GM12875 (cell line): Measurements from ENCODE around the gene CRMP1.

Experiments
- H3K4me3 ChIP-seq: one replicate; pipeline ENCODE4 v1.5.1; 2011; ENCODE audit warnings: low read depth, low read length, control low read depth
- TF ChIP-seq, protein P1 (sequence below): IDR thresholded peaks from 2 replicates; pipeline ENCODE4 v1.5.1; 2011; ENCODE audit warnings: low read depth, mild to moderate bottlenecking, control low read depth, inconsistent platforms, low read length, moderate library complexity, borderline replicate concordance; ENCODE audit not compliant: insufficient read depth

The CRMP1 gene

DNA sequence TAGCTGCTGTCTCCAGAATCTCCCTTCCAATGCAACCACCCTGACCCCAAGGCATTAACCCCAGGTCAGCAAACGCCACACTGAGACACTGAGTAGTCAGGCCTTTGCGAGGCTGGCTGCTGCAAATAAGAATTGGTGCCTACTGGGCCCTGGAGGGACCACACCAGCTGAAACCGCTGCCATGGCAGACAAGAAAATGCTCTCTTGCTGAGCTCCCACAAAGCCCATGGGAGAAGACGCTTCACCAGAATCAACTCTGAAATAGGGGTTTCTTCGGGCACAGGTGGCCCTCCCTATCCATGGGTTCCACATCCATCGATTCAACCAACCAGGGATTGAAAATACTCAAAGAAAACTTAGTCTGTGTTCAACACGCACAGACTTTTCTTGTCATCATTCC is 26.7 kb upstream of the CRMP1 start:
- H3K4me3 ChIP-seq, result no peak overlapping the region
- TF ChIP-seq, protein P1, sequence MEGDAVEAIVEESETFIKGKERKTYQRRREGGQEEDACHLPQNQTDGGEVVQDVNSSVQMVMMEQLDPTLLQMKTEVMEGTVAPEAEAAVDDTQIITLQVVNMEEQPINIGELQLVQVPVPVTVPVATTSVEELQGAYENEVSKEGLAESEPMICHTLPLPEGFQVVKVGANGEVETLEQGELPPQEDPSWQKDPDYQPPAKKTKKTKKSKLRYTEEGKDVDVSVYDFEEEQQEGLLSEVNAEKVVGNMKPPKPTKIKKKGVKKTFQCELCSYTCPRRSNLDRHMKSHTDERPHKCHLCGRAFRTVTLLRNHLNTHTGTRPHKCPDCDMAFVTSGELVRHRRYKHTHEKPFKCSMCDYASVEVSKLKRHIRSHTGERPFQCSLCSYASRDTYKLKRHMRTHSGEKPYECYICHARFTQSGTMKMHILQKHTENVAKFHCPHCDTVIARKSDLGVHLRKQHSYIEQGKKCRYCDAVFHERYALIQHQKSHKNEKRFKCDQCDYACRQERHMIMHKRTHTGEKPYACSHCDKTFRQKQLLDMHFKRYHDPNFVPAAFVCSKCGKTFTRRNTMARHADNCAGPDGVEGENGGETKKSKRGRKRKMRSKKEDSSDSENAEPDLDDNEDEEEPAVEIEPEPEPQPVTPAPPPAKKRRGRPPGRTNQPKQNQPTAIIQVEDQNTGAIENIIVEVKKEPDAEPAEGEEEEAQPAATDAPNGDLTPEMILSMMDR, result no peak

DNA sequence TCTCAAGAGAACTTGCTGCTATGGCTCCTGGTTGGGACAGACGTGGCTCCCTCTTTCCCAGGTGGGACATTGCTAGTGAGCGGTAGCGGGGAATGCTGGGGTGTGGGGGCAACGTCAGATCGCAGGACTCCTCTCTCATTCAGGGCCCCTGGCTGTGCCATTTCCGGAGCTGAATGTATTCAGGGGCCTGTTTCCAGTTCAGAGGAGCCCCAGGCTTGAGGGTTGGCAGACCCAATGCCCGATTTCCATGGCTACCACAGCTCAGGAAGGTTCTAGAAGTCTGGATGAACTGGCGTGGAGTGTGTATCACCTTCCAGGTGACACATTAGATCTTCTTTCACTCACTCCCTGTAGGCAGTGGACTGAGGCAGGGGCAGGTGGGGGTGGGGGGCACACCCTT is 26.2 kb upstream of the CRMP1 start:
- H3K4me3 ChIP-seq, result no peak overlapping the region
- TF ChIP-seq, protein P1, result no peak

GRCh38 chr4:5918331-5918985 is 25.6 kb upstream of the CRMP1 start:
- TF ChIP-seq, protein P1, result no peak
- H3K4me3 ChIP-seq, result no peak overlapping the region

- TF ChIP-seq, protein P1, result no peak
- no peak overlapping the region for H3K4me3 ChIP-seq
Observed at GRCh38 chr4:5917672-5918071, 24.8 kb upstream of the CRMP1 start.

DNA sequence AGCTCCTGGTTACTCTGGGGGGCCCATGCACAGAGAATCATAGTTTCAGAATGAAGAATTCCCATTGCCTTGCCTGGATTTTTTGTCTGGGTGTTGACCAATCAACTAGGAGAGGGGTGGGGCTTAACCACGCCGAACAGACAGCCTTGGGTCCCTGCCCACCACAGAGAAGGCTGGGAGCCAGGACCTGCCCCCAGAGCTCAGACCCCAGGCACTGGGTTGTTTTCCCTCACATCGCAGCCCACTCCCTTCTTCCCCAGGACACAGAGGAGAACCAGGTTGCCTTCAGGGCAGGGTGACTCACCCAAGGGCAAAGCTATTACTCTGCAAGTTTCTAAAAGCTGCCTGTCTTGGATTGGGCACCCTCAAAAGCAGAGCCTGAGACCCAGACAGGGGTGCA is 23.3 kb upstream of the CRMP1 start:
- no peak overlapping the region for H3K4me3 ChIP-seq
- TF ChIP-seq, protein P1, result no peak

DNA sequence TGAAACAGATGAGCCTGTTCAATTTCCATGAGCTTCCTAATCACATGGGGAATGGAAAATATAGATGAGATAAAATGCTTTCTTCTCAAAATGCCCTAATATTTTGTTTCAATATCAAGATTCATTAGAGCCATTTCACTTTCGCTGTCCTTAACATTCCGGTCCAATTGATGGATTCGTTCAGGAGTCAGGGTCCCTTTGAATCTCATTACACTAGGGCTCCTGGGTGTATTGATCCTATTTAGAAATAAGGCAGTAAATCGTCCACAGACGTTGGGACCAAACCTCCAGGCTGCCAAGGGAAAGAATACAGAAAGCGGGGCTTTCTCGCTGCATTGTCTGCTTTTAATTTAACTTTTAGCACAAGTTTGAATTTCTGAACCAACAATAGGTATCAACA is 20.6 kb upstream of the CRMP1 start:
- TF ChIP-seq, protein P1, result no peak
- no peak overlapping the region for H3K4me3 ChIP-seq

GRCh38 chr4:5912614-5913019 is 19.7 kb upstream of the CRMP1 start:
- TF ChIP-seq, protein P1, result no peak
- no peak overlapping the region for H3K4me3 ChIP-seq
